Parathyroid adenoma (tissue), 2 donors: Measurements from ENCODE around the gene SLC30A10.

Source experiments
- H2AFZ ChIP-seq: fragments of 300-600 bp; sonication (generic); one replicate; pipeline ENCODE4 v1.7.0; 2017; ENCODE audit warnings: antibody characterized with exemption, mild to moderate bottlenecking
- H3K27ac ChIP-seq: fragments of 300-600 bp; sonication (generic); one replicate; pipeline ENCODE4 v1.7.0; 2017
- H3K27me3 ChIP-seq: fragments of 300-600 bp; sonication (generic); one replicate; pipeline ENCODE4 v1.7.0; 2017; ENCODE audit warnings: low read length; ENCODE audit not compliant: control insufficient read depth, insufficient read depth
- H3K36me3 ChIP-seq: fragments of 300-600 bp; sonication (generic); one replicate; pipeline ENCODE4 v1.7.0; 2017; ENCODE audit warnings: low read length; ENCODE audit not compliant: control insufficient read depth, insufficient read depth
- H3K4me1 ChIP-seq: fragments of 300-600 bp; sonication (generic); one replicate; pipeline ENCODE4 v1.7.0; 2017; ENCODE audit warnings: control low read depth
- H3K4me2 ChIP-seq: fragments of 300-600 bp; sonication (generic); one replicate; pipeline ENCODE4 v1.7.0; 2017; ENCODE audit warnings: low read length
- H3K4me3 ChIP-seq: fragments of 300-600 bp; sonication (generic); one replicate; pipeline ENCODE4 v1.7.0; 2017; ENCODE audit warnings: low read depth, low read length
- H3K79me2 ChIP-seq: fragments of 300-600 bp; sonication (generic); one replicate; pipeline ENCODE4 v1.7.0; 2017; ENCODE audit warnings: control low read depth
- H3K9ac ChIP-seq: fragments of 300-600 bp; sonication (generic); one replicate; pipeline ENCODE4 v1.7.0; 2017; ENCODE audit warnings: mild to moderate bottlenecking
- H3K9me3 ChIP-seq: fragments of 300-600 bp; sonication (generic); one replicate; pipeline ENCODE4 v1.7.0; 2017; ENCODE audit warnings: low read length; ENCODE audit not compliant: control insufficient read depth
- CTCF ChIP-seq: fragments of 300-600 bp; sonication (generic); IDR thresholded peaks from one replicate; pipeline ENCODE4 v1.7.0; 2017; ENCODE audit warnings: antibody characterized with exemption, mild to moderate bottlenecking
- donor health status: primary hyperparathyroidism.

SLC30A10 gene

DNA sequence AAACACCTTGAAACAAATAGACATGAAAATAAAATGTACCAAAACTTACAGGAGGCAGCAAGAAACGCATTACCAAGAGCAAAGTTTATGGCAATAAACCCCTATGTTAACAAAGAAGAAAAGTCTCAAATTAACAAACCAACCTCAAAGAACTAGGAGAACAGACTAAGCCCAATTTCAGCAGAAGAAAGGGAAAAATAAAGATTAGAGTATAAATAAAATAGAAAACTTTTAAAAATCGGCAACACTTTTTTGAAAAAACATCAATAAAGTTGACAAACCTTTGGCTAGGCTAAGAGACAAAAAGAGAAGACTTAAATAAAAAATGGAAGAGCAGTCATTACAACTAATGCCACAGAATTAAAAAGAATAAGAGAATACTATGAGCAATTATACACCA is 42.7 kb downstream of the SLC30A10 start:
- H3K4me3 ChIP-seq: no peak overlapping the region
- no peak overlapping the region for H2AFZ ChIP-seq
- no peak overlapping the region for H3K4me2 ChIP-seq
- H3K79me2 ChIP-seq: no peaks in the 10 kb centered on the region
- H3K27me3 ChIP-seq: no peaks in the 10 kb centered on the region
- no peak for TF ChIP-seq CTCF
- H3K27ac ChIP-seq: no peak overlapping the region
- H3K9me3 ChIP-seq: no peaks in the 10 kb centered on the region
- H3K9ac ChIP-seq: no peak overlapping the region
- no peaks in the 10 kb centered on the region for H3K36me3 ChIP-seq
- no peaks in the 10 kb centered on the region for H3K4me1 ChIP-seq

- H2AFZ ChIP-seq: no peak overlapping the region
- H3K27ac ChIP-seq: no peak overlapping the region
- no peaks in the 10 kb centered on the region for H3K79me2 ChIP-seq
- no peaks in the 10 kb centered on the region for H3K36me3 ChIP-seq
- no peaks in the 10 kb centered on the region for H3K9me3 ChIP-seq
- no peaks in the 10 kb centered on the region for H3K27me3 ChIP-seq
- H3K9ac ChIP-seq: no peak overlapping the region
- H3K4me2 ChIP-seq: no peak overlapping the region
- TF ChIP-seq CTCF: no peak
- H3K4me3 ChIP-seq: no peak overlapping the region
- H3K4me1 ChIP-seq: no peaks in the 10 kb centered on the region
These were observed 44.7 kb downstream of the SLC30A10 start for GRCh38 chr1:219883400-219884332.

DNA sequence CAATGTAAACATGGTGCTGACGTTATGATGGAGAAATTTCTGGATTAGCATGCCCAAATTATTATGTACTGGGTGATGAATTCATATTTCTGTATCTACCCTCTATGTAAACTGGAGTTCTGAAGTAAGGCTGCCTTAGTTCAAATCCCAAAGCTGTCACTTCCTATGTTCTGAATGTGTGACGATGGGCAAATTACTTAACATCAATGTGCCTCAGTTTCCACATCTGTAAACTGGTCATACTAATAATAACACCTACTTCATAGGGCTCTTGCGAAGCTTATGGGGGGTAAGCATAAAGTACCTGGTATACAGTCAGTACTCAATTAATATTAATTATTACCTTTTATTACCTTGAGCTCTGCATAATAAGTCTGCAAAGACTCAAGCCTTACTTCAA is 45.6 kb downstream of the SLC30A10 start:
- no peaks in the 10 kb centered on the region for H3K9me3 ChIP-seq

DNA sequence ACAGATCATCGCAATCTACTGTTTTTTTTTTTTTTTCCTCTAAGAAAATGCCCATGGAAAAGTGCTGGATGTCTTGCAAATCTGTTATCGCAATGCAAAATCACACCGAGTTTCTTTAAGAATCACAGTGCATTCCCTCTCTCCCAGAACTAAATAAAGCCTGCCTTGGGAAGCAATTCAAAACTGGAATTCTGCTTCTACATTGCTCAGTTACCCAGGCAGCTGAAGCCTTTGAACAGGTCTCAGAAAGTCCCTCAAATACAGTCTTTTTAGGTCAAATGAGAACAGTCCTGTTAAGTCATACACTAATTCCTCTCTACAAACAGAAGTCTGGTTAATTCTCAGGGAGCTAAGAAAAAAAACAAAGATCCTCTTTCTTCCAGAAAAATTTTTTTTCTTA is 46.3 kb downstream of the SLC30A10 start:
- TF ChIP-seq CTCF: no peak

More for the DNA sequence above, 45.6 kb downstream of the SLC30A10 start:
- H3K27me3 ChIP-seq: no peaks in the 10 kb centered on the region
- H3K79me2 ChIP-seq: no peaks in the 10 kb centered on the region
- H3K36me3 ChIP-seq: no peaks in the 10 kb centered on the region
- no peaks in the 10 kb centered on the region for H3K4me1 ChIP-seq
- no peak overlapping the region for H2AFZ ChIP-seq
- H3K9ac ChIP-seq: no peak overlapping the region
- H3K27ac ChIP-seq: no peak overlapping the region
- H3K4me3 ChIP-seq: no peak overlapping the region
- no peak overlapping the region for H3K4me2 ChIP-seq
- TF ChIP-seq CTCF: no peak

More for the DNA sequence above, 46.3 kb downstream of the SLC30A10 start:
- Histone ChIP-seq H3K4me1 (no peaks in the 10 kb centered on the region), H3K79me2 (no peaks in the 10 kb centered on the region), H3K4me2 (no peak overlapping the region), H3K9ac (no peak overlapping the region), H3K4me3 (no peak overlapping the region), H3K27ac (no peak overlapping the region), H3K36me3 (no peaks in the 10 kb centered on the region), H2AFZ (no peak overlapping the region), H3K9me3 (no peaks in the 10 kb centered on the region), H3K27me3 (no peaks in the 10 kb centered on the region)
